HPDE6-E6E7 (cell line): ENCODE data around the gene LRIT2.

ENCODE experiments used
- DNase-seq: peaks from one replicate; pipeline ENCODE4 v3.0.0; 2011; ENCODE audit warnings: missing footprints; ENCODE audit errors: extremely low spot score

The LRIT2 gene

GRCh38 chr10:84205853-84206525 lies 19.4 kb downstream of the LRIT2 start:
- no peak for DNase-seq

DNA sequence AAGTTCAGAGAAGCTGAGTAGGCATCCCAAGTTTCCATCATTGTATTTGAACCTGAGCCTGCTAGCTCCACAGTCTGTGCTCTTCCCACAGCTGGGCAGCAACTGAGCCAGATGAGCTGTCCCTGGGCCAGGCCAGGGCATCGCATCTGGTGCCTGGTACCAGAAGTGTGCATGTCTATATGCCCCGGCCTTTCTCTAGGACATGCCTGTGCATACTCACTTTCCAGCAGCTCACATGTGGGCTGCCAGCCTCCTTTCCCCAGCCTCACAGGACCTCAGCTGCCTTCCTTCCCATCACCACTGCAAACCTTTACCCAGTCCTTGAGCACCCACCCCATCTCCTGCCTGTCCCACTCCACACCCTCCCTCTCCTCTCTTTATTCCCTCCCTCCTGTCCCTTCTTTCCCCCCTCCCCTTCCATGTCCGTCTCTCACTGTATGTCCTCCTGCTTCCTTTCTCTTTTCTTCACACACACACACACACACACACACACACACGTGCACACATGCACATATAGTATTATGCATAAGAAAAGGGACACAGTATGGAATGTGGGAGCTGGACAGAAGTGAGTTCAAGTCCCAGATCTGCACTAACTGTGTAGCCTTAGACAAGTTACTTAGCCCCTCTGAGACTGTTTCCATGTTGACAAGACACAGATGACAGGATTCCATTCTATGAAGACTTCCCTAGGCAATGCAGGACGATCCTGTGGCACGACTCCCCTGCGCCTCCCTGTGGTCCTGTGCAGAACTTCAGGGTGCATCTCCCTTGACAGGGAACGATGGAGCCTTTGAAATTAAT lies 20.1 kb downstream of the LRIT2 start:
- DNase-seq: peak; percentile 63

DNA sequence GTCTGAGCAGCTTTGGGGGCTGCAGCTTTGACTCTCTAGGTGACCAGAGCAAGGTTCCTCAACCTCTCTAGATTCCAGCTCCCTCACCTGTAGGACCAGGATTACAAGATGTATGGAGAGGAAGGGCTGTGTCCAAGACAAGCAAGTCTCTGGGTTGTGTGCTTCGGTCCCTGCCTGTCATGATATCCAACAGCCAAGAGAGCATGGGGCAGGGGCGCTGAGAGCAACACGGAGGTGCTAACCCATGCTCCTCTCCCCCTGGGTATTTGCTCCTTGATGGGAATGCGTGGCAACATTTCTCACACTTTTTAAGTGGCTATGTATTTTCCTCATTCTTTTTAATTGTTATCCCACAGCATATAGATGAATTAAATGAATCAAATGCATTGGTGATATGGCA lies 20.7 kb downstream of the LRIT2 start:
- no peak for DNase-seq

DNA sequence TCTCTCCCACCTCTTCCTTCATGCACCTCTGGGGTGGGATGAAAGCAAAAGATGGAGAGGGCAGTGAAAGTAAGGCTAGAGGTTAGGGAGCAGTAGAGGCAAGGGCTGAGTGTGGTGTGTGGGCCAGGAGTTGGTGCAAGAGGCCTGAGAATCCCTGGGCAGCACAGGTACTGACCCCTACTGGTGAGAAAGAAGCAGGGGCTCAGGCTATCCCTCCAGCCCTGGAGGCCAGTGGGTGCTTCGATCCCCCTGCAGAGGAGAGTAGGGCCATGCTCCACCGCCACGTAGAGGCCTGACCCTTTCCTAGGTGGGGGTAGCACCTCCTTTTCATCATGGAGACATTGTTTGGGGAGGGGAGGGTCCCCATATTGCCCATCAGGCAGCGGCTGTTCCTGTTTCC lies 21.2 kb downstream of the LRIT2 start:
- DNase-seq: peak; percentile 61

- DNase-seq: no peak
These were observed 23.0 kb downstream of the LRIT2 start for GRCh38 chr10:84202349-84202748.

GRCh38 chr10:84201682-84202081 lies 23.7 kb downstream of the LRIT2 start:
- DNase-seq: no peak

DNA sequence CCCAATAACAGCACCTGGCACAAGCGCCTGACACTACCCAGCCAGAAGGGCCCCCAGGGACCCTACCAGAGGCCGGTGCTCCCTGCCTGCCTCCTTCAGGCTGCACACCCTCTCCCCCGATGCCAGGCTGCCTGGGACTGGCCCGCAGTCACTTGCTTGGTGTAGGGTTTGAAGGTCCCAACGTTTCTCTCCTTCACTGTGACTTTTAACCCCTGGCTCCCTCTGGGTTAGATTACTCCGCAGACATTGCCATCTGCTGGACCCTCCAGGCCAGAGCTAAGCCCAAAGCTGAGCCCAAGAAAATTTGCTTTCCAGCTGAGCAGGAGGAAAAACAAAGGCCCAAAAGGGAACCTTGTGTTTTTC lies 24.1 kb downstream of the LRIT2 start:
- DNase-seq: no peak

DNA sequence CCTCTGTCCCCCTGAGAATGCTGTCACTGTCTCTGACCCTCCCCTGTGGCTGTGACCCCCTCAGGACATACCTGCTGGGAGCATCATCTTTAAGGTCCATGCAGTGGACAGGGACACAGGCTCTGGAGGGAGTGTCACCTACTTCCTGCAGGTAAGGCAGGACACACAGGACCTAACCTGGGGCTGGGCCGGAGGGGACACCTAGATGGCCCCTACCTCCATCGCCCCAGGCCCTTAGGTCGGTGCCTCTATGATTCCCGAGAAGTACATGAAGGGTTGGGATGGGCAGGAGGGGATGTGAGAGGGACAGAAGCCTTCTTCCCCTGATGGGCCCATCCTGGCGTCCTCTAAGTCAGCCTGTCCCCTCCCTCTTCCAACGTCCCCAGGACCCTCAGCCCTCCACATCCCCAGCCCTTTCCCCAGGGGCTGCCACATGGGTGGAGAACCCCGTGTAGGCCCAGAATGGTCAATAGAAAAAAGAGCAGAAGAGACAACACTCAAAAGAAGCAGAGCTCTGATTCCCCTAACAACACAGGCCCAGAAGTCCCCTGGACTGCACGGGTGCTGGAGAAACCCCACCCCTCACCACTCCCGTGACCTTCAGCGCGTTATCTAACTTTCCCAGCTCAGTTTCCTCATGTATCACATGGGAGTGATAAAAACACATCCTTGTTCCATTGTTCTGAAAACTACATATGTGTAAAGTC lies 24.7 kb downstream of the LRIT2 start:
- DNase-seq: no peak

GRCh38 chr10:84198206-84198915 lies 27.0 kb downstream of the LRIT2 start:
- no peak for DNase-seq

- DNase-seq: no peak
These were observed 27.7 kb downstream of the LRIT2 start for GRCh38 chr10:84197643-84198042.

DNA sequence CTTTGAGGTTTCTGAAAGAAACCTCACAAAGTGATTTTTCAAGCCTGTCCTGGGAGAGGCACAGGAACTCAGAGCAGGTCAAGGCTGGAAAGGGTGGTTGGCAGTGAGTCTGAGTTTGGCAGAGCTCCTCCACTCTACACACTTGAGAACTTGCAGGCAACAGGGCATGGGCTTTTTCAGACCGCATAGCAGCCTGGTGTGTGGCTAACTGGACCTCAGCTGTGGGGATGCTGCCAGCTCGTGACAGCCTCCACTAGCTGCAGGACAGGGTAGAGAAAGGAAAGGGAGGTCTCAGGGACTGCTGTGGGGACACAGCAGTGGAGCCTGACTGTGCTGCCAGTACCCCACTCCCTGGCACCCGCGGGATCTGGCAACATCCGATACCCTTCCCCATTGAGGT lies 28.4 kb downstream of the LRIT2 start:
- no peak for DNase-seq

GRCh38 chr10:84196083-84196482 lies 29.3 kb downstream of the LRIT2 start:
- DNase-seq: no peak

- no peak for DNase-seq
These were observed 30.1 kb downstream of the LRIT2 start for GRCh38 chr10:84195044-84195830.

- DNase-seq: peak; percentile 55
These were observed 30.8 kb downstream of the LRIT2 start, which contains the start of gene CDHR1 for GRCh38 chr10:84194424-84195043. Gene CDHR1 (plus strand): TSS chr10:84194537. CDS start chr10:84194761, 224 bp downstream.

DNA sequence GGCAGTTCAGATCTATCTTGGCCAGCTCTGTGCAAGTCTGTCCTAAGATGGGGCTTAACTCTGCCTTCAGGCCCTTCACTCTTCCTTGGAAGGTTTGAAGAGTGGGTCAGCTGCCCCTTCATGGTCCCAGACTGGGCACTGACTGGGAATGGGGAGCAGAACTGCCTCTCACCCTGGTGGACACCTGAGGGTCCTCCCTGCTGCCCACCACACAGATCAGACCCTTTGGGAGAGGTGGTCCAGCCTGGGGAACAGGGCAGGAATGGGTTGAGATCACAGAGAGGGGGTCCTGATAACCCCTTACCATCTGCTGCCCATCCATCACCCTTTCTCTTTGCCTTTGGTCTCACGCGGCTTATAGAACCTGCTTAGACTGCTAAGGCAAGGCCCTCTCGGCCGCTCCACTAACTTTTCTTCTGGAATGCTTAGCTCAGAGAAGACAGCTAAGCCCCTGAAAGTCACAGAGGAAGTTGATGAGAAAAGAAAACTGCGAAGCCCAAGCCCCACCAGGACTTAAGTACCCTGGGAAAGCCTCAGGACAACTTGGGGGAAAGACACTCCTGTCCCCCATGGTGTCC lies 31.4 kb downstream of the LRIT2 start:
- no peak for DNase-seq

DNA sequence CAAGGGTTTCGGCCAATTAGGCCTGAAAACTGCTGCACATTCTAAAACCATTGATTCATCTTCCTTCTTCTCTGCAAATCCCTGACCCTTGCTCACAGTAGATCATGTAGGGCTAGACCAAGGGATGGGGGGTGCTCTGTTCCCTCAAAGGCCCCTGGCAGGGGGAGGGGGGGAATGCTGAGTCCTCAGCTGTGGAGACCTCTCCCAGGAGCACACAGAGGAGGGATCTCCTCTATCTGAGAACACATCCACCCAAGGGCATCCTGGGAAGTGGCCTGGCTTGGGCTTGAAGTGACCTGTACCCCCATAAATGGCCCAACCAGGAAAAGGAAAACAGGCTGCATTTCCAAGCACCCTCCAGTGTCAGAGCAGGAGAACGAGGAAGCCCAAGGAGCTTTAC lies 32.0 kb downstream of the LRIT2 start:
- no peak for DNase-seq

- no peak for DNase-seq
These were observed 34.2 kb downstream of the LRIT2 start for GRCh38 chr10:84191106-84191505.

- no peak for DNase-seq
These were observed 34.7 kb downstream of the LRIT2 start for GRCh38 chr10:84190621-84191020.

DNA sequence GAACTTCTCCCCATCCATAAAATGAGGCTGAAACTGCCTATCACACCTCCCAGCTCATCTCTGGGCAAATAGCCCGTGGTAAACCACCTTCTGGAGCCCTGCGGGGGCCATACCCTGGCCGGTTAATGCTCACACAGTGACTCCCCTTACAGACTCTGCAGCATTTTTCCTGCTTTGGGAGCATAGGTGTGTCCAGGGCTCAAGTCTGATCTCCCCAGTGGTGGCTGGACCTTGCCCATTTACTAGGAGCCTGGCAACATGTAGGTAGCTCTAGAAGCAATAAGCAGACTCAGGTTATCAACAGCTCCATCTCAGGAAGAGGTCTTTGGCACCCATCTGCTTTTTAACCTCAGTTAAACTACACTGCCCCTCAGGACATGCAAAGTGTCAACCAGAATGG lies 36.5 kb downstream of the LRIT2 start:
- no peak for DNase-seq

DNA sequence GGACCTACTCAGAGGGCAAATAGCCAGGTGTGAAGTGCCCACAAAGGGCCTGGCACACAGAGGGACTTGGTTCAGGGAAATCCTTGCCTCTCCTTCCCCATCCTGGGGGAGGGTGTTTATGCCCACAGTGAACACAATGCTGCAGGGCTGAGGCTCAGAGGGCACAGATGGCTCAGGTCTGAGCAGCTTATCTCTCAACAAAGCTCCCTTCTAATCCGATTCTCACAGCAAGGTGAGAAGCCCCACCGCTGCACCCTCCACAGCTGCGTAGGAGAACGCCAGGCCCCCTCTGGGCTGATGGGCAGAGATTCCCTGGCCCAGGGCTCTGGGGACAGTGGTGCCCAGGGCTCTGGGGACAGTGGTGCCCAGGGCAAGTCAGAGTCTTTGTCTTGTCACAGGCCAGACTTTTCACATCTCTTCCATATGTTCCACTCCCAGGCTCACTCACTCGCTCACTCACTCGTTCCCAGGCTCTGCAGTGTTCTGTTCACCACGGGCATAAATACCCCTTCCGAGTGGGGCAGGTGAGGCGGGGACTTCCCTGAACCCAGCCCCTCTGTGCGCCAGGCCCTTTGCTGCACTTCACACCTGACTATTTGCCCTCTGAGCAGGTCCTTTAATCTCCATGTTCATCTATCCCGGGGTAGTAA lies 39.7 kb downstream of the LRIT2 start:
- DNase-seq: no peak
